Activated CD4-positive, alpha-beta memory T cell treated with anti-CD3 and anti-CD28 coated beads for 36 hours (primary cell): ENCODE data around the gene SLC25A23. TPM values are rescaled to one million over a fixed set of nuclear protein-coding genes. Genes with fewer than 3 reads are reported as not detected.

Experiments used
- CTCF ChIA-PET: fragments of 350-600 bp; sonication (Branson Sonifier 250); formaldehyde crosslinking; loops from one replicate; lab custom pipeline; 2021; ENCODE audit warnings: antibody characterized with exemption, inconsistent platforms; lab: Charles Lee
- POLR2A ChIA-PET: fragments of 350-600 bp; sonication (Branson Sonifier 250); formaldehyde crosslinking; loops from one replicate; lab custom pipeline; 2021; ENCODE audit warnings: antibody characterized with exemption; lab: Charles Lee
- DNase-seq: peaks from one replicate; pipeline ENCODE4 v3.0.0-alpha.2; 2020
- H3K27ac Mint-ChIP-seq: one replicate; pipeline ENCODE4 v1.8.0; 2021; ENCODE audit warnings: mixed read lengths
- H3K27me3 Mint-ChIP-seq: one replicate; pipeline ENCODE4 v1.8.0; 2021; ENCODE audit warnings: mixed read lengths
- H3K36me3 Mint-ChIP-seq: one replicate; pipeline ENCODE4 v1.8.0; 2021; ENCODE audit warnings: mixed read lengths
- H3K4me1 Mint-ChIP-seq: one replicate; pipeline ENCODE4 v1.8.0; 2021; ENCODE audit warnings: low read depth, mixed read lengths
- H3K4me3 Mint-ChIP-seq: one replicate; pipeline ENCODE4 v1.8.0; 2021; ENCODE audit warnings: mild to moderate bottlenecking, mixed read lengths
- H3K9me3 Mint-ChIP-seq: one replicate; pipeline ENCODE4 v1.8.0; 2021; ENCODE audit warnings: mixed read lengths
- intact Hi-C: fragments of 100-400 bp; cut with micrococcal nuclease; formaldehyde crosslinking; loops from one replicate; pipeline ENCODE4 v1.15.1; 2023
- total RNA-seq, 2 experiments: library from RNA; stranded (reverse); gene quantifications; one replicate each; pipeline ENCODE4 v1.2.3, GENCODE V29; 2021

Gene SLC25A23
- total RNA-seq, 2 experiments from 2014 or later, result 28.6 to 29.6 TPM

DNA sequence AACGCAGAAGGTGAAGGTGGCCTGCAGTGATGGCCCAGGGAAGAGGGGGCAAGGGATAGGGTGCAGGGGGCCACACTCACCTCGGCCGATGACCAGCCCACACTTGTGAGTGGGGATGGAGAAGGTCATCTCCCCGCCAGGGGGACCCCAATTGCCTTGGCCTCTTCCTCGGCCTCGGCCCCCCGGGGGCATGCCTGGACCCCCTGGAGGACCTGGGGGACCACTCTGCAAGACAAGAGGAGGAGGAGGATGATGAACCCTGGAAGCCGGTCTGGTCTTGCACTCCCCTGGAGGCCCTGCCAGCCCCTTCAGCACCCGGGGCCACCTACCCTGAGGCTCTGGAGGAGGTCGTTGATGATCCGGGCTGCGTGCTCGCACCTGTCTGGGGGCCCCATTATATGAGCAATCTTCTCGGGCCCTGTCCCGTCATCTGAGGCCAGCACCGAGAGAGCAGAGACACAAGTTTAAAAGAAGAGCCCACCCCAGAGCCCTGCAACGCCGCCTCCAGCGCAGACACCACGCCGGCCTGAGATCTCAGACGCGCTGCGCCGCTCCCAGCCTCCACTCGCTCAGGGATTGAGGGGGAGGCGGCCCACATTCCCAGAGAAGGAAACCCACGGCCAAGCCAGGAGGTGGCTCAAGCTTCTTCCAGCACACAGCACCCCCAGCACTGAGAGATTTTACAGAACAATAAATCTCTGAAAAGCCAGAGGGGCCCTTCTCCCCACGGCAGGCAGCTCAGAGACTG is 42.8 kb downstream of the SLC25A23 start:
- intact Hi-C loops, result no loop called here
- ChIA-PET CTCF (no interaction called here), POLR2A (no interaction called here)
- H3K27ac Mint-ChIP-seq, result no peak overlapping the region
- H3K4me1 Mint-ChIP-seq, result peaks cover 9% of the 10 kb centered on the region
- no peak overlapping the region for H3K4me3 Mint-ChIP-seq
- peaks cover 61% of the 10 kb centered on the region for H3K36me3 Mint-ChIP-seq
- no peak for DNase-seq
- H3K9me3 Mint-ChIP-seq, result no peaks in the 10 kb centered on the region
- H3K27me3 Mint-ChIP-seq, result no peaks in the 10 kb centered on the region

DNA sequence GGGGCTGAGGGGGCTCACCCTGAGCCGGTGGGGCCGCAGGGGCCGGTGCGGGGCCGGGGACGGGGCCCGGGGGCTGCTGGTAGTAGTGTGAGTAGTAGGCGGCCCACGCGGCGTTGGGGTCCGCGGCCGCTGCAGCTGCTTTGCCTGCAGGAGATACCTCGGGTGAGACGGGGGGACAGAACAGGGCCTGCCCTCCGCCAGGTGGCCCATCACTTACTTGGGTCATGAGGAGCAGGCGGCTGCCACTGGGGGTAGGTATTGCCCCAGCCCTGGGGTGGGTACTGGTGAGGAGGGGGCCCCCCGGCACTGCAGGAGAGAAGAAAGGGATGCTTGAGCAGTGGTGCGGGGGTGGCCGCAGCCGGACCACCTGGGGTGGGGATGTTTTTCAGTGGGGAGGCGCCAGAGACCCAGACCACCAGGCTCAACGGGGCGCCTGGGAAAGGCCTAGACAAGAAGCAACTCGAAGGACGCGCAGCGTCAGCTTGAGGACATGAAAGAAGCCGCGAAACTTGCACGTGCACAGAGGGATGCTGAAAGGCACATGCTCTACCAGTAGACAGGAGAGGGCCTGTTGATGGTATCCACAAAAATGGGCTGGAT is 43.9 kb downstream of the SLC25A23 start:
- intact Hi-C loops, result no loop called here
- ChIA-PET POLR2A (no interaction called here), CTCF (no interaction called here)
- Mint-ChIP-seq H3K4me3 (no peak overlapping the region), H3K36me3 (peaks cover 53% of the 10 kb centered on the region), H3K4me1 (peaks cover under 1% of the 10 kb centered on the region), H3K9me3 (no peaks in the 10 kb centered on the region), H3K27ac (no peak overlapping the region), H3K27me3 (no peaks in the 10 kb centered on the region)
- DNase-seq, result no peak

GRCh38 chr19:6414793-6415590 is 44.6 kb downstream of the SLC25A23 start:
- DNase-seq, result no peak
- POLR2A ChIA-PET, result no interaction called here
- H3K36me3 Mint-ChIP-seq, result peaks cover 48% of the 10 kb centered on the region
- H3K4me3 Mint-ChIP-seq, result no peak overlapping the region
- intact Hi-C loops, result no loop called here
- H3K27ac Mint-ChIP-seq, result no peak overlapping the region
- CTCF ChIA-PET, result no interaction called here
- H3K27me3 Mint-ChIP-seq, result no peaks in the 10 kb centered on the region
- H3K4me1 Mint-ChIP-seq, result no peaks in the 10 kb centered on the region
- H3K9me3 Mint-ChIP-seq, result no peaks in the 10 kb centered on the region

DNA sequence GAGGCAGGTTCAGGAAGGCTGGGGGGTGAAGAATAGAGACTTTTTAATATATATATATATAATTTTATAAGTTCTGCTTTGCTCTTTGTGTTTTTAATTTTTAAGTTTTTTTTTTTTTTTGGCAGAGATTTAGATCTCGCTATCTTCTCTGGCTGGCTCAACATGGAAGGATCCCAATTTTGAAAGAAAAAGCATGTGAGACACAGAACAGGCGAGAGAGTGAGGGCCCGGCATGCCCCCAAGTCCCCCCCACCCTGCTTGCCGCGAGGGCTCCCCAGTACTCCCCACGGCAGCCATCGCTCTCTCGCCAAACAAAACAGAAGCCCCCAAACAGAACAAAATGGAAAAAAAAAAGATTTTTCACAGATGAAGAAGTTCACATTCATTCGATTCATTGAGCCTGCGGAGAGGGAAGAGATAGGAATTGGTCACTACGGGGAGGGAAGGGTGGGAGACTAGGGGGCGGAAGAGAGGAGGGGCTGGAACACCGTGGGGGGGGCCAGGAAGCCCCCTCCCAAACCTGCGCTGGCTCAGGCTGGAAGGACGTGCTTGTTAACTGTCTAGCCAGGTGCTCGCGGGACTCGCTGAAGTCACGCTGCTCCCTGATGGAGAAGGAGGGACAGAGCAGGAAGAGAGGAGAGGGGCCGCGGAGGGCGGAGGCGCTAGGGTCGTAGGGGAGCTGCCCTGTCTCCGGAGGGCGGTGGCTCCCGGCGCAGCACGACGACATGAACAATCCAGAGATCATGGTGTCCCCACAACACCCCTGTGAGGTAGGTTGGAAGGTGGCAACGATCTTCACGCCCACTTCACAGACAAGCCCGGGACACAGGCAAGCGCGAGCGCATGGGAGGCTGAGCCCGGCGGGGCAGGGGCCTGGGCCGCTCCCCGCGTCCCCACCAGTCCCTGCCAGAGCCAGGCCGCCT is 45.6 kb downstream of the SLC25A23 start:
- POLR2A ChIA-PET, result no interaction called here

GRCh38 chr19:6413291-6413690 is 46.3 kb downstream of the SLC25A23 start:
- ChIA-PET POLR2A (no interaction called here), CTCF (interaction anchor here (1.4 kb wide), 1 partner anchor 103 kb away, joined by 3 read pairs; no protein-coding TSS in a partner anchor)
- peaks cover 31% of the 10 kb centered on the region for H3K36me3 Mint-ChIP-seq
- intact Hi-C loops, result no loop called here
- H3K4me1 Mint-ChIP-seq, result no peaks in the 10 kb centered on the region
- no peak overlapping the region for H3K27ac Mint-ChIP-seq
- no peaks in the 10 kb centered on the region for H3K27me3 Mint-ChIP-seq
- no peak overlapping the region for H3K4me3 Mint-ChIP-seq
- DNase-seq, result no peak
- no peaks in the 10 kb centered on the region for H3K9me3 Mint-ChIP-seq

More for the DNA sequence above, 45.6 kb downstream of the SLC25A23 start:
- no peaks in the 10 kb centered on the region for H3K4me1 Mint-ChIP-seq
- H3K36me3 Mint-ChIP-seq, result peaks cover 38% of the 10 kb centered on the region
- no peaks in the 10 kb centered on the region for H3K9me3 Mint-ChIP-seq
- no peaks in the 10 kb centered on the region for H3K27me3 Mint-ChIP-seq
- intact Hi-C loops, result no loop called here
- DNase-seq, result no peak
- H3K4me3 Mint-ChIP-seq, result no peak overlapping the region
- no peak overlapping the region for H3K27ac Mint-ChIP-seq
- CTCF ChIA-PET, result no interaction called here

- ChIA-PET POLR2A (interaction anchor here (1.0 kb wide), 1 partner anchor 12 kb away, joined by 3 read pairs; the partner anchor contains the start of gene KHSRP), CTCF (interaction anchor here (0.6 to 1.8 kb wide), 4 partner anchors 12 to 104 kb away, joined by 3 to 5 read pairs (median 3); partner anchors contain the start of gene KHSRP)
- DNase-seq, result peak; percentile 67
- Mint-ChIP-seq H3K36me3 (peaks cover 29% of the 10 kb centered on the region), H3K27me3 (no peaks in the 10 kb centered on the region), H3K4me1 (no peaks in the 10 kb centered on the region), H3K9me3 (no peaks in the 10 kb centered on the region), H3K4me3 (no peak overlapping the region), H3K27ac (no peak overlapping the region)
- intact Hi-C loops, result no loop called here
Observed at GRCh38 chr19:6412447-6413091, 47.0 kb downstream of the SLC25A23 start.

GRCh38 chr19:6412061-6412446 is 47.5 kb downstream of the SLC25A23 start:
- intact Hi-C loops, result no loop called here
- CTCF ChIA-PET, result interaction anchor here (1.4 to 1.8 kb wide), 3 partner anchors 14 to 194 kb away, joined by 3 to 5 read pairs (median 3); no protein-coding TSS in a partner anchor
- Mint-ChIP-seq H3K9me3 (no peaks in the 10 kb centered on the region), H3K27me3 (no peaks in the 10 kb centered on the region), H3K4me3 (no peak overlapping the region), H3K27ac (no peak overlapping the region), H3K4me1 (no peaks in the 10 kb centered on the region), H3K36me3 (peaks cover 26% of the 10 kb centered on the region)
- POLR2A ChIA-PET, result interaction anchor here (1.0 kb wide), 1 partner anchor 13 kb away, joined by 3 read pairs; the partner anchor contains the start of gene KHSRP
- no peak for DNase-seq

GRCh38 chr19:6409346-6409745 is 50.2 kb downstream of the SLC25A23 start:
- no peak overlapping the region for H3K27ac Mint-ChIP-seq
- H3K4me3 Mint-ChIP-seq, result no peak overlapping the region
- H3K4me1 Mint-ChIP-seq, result no peaks in the 10 kb centered on the region
- ChIA-PET CTCF (no interaction called here), POLR2A (no interaction called here)
- H3K36me3 Mint-ChIP-seq, result peaks cover 8% of the 10 kb centered on the region
- DNase-seq, result no peak
- intact Hi-C loops, result no loop called here
- no peaks in the 10 kb centered on the region for H3K27me3 Mint-ChIP-seq
- H3K9me3 Mint-ChIP-seq, result no peaks in the 10 kb centered on the region

- H3K27ac Mint-ChIP-seq, result no peak overlapping the region
- POLR2A ChIA-PET, result no interaction called here
- no peaks in the 10 kb centered on the region for H3K27me3 Mint-ChIP-seq
- CTCF ChIA-PET, result no interaction called here
- H3K36me3 Mint-ChIP-seq, result no peaks in the 10 kb centered on the region
- intact Hi-C loops, result no loop called here
- no peak for DNase-seq
- no peaks in the 10 kb centered on the region for H3K4me1 Mint-ChIP-seq
- no peaks in the 10 kb centered on the region for H3K9me3 Mint-ChIP-seq
- H3K4me3 Mint-ChIP-seq, result no peak overlapping the region
Observed at GRCh38 chr19:6406401-6406800, 53.2 kb downstream of the SLC25A23 start.

DNA sequence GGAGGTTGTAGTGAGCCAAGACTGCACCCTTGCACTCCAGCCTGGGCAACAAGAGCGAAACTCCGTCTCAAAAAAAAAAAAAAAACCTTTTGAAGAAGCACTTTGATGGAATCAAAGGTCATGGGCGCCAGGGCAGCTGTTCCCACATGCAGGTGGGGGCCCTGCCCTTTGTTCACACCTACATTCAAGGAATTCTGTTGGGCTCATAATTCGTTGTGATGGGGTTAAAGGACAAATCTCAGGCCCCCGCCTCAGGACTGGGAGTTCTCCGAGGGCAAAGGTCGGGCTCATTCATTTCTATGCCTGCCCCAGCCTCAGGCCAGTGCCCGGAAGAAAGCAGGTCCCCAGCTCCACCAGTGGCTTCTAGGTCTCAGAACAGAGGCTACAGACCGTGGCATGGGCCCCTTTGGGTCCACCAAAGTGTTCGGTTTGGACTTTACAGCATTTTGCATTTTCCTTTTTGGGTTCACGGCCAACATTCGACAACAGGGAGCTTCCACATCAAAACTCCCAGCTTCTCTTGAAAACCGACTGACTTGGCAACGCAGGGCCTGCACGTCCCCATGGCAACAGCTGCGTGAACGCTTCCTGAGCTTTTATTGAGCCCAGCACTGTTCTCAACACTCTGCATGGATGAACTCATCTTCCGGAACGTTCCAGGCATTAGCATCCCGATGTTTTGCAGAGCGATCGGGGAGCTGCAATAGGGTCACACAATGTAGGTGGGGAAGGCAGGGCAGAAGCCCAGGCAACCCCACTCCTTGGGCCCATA is 56.6 kb downstream of the SLC25A23 start:
- intact Hi-C loops, result no loop called here
- no peaks in the 10 kb centered on the region for H3K4me1 Mint-ChIP-seq
- no peaks in the 10 kb centered on the region for H3K27me3 Mint-ChIP-seq
- H3K36me3 Mint-ChIP-seq, result no peaks in the 10 kb centered on the region
- DNase-seq, result no peak
- ChIA-PET POLR2A (interaction anchor here (0.6 kb wide), 1 partner anchor 286 kb away, joined by 3 read pairs; no protein-coding TSS in a partner anchor), CTCF (no interaction called here)
- H3K4me3 Mint-ChIP-seq, result no peak overlapping the region
- no peaks in the 10 kb centered on the region for H3K9me3 Mint-ChIP-seq
- H3K27ac Mint-ChIP-seq, result no peak overlapping the region
